OCI-LY1 (cell line): ENCODE measurements around the gene LIPG.
"Not testable (repeated sequence)": the region's sequence is repeated elsewhere in the genome, so short reads cannot be mapped to it uniquely, and the experiment has no call there.

Source experiments
- H2AFZ ChIP-seq: fragments of 200-600 bp; sonication (generic), shearing (Covaris generic); 2 replicates; pipeline ENCODE4 v1.6.0; 2014; ENCODE audit warnings: antibody characterized with exemption, mild to moderate bottlenecking, low read length
- H3F3A ChIP-seq: fragments of 200-600 bp; sonication (generic), shearing (Covaris generic); 2 replicates; pipeline ENCODE4 v1.6.0; 2014; ENCODE audit warnings: mild to moderate bottlenecking, antibody characterized with exemption, low read length, moderate library complexity; ENCODE audit not compliant: insufficient read depth
- H3K27ac ChIP-seq: fragments of 200-600 bp; sonication (generic); 2 replicates; pipeline ENCODE4 v1.5.1; 2014; ENCODE audit warnings: low read length, mixed run types, mild to moderate bottlenecking, low read depth; ENCODE audit not compliant: poor library complexity, severe bottlenecking
- H3K27me3 ChIP-seq: fragments of 200-600 bp; sonication (generic); 2 replicates; pipeline ENCODE4 v1.6.0; 2014; ENCODE audit warnings: antibody characterized with exemption, mild to moderate bottlenecking, low read length, moderate library complexity; ENCODE audit not compliant: insufficient read depth
- H3K36me3 ChIP-seq: fragments of 200-600 bp; sonication (generic); 2 replicates; pipeline ENCODE4 v1.6.1; 2014; ENCODE audit warnings: mild to moderate bottlenecking, antibody characterized with exemption, low read length, moderate library complexity, mixed read lengths; ENCODE audit not compliant: insufficient read depth
- H3K4me1 ChIP-seq: fragments of 200-600 bp; sonication (generic); 2 replicates; pipeline ENCODE4 v1.5.1; 2014; ENCODE audit warnings: mild to moderate bottlenecking, low read length, moderate library complexity; ENCODE audit not compliant: insufficient read depth, severe bottlenecking
- H3K4me2 ChIP-seq: fragments of 200-600 bp; sonication (generic), shearing (Covaris generic); 2 replicates; pipeline ENCODE4 v1.6.1; 2014; ENCODE audit warnings: low read length
- H3K4me3 ChIP-seq: fragments of 200-600 bp; sonication (generic); 2 replicates; pipeline ENCODE4 v1.5.1; 2014; ENCODE audit warnings: low read length, low read depth, mild to moderate bottlenecking, mixed read lengths; ENCODE audit not compliant: poor library complexity, severe bottlenecking
- H3K79me2 ChIP-seq: fragments of 200-600 bp; shearing (Covaris generic); 2 replicates; pipeline ENCODE4 v1.6.1; 2016; ENCODE audit warnings: mixed run types, low read length, mixed read lengths; ENCODE audit not compliant: insufficient read depth
- H3K9ac ChIP-seq: fragments of 200-600 bp; sonication (generic), shearing (Covaris generic); 2 replicates; pipeline ENCODE4 v1.6.1; 2014; ENCODE audit warnings: mild to moderate bottlenecking, low read length, mixed read lengths
- H3K9me2 ChIP-seq: fragments of 200-600 bp; sonication (generic), shearing (Covaris generic); 2 replicates; pipeline ENCODE4 v1.6.1; 2014; ENCODE audit warnings: low read depth, mild to moderate bottlenecking, low read length, mixed read lengths
- H3K9me3 ChIP-seq: fragments of 200-600 bp; shearing (Covaris generic); 2 replicates; pipeline ENCODE4 v1.6.1; 2014; ENCODE audit warnings: low read length, mixed read lengths
- H4K20me1 ChIP-seq: fragments of 200-600 bp; sonication (generic), shearing (Covaris generic); 2 replicates; pipeline ENCODE4 v1.6.0; 2016; ENCODE audit warnings: mild to moderate bottlenecking, low read length; ENCODE audit not compliant: insufficient read depth
- EZH2 ChIP-seq: fragments of 200-600 bp; sonication (generic), shearing (Covaris generic); IDR thresholded peaks from 2 replicates; pipeline ENCODE4 v1.8.0; 2017; ENCODE audit warnings: borderline replicate concordance, mixed run types, mild to moderate bottlenecking, antibody characterized with exemption, low read length, moderate library complexity, mixed read lengths
- TF ChIP-seq, protein P1 (sequence below): fragments of 200-600 bp; sonication (generic), shearing (Covaris generic); IDR thresholded peaks from 2 replicates; pipeline ENCODE4 v1.5.1; 2017; ENCODE audit warnings: mild to moderate bottlenecking, antibody characterized with exemption, low read length, moderate library complexity, mixed read lengths

Gene LIPG

DNA sequence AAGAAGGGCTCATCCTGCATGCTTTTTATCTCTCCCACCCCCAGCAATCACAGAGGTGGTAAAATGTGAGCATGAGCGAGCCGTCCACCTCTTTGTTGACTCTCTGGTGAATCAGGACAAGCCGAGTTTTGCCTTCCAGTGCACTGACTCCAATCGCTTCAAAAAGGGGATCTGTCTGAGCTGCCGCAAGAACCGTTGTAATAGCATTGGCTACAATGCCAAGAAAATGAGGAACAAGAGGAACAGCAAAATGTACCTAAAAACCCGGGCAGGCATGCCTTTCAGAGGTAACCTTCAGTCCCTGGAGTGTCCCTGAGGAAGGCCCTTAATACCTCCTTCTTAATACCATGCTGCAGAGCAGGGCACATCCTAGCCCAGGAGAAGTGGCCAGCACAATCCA lies 19.5 kb downstream of the LIPG start:
- Histone ChIP-seq H2AFZ (no peak overlapping the region), H4K20me1 (no peaks in the 10 kb centered on the region), H3K9me3 (no peaks in the 10 kb centered on the region), H3K27ac (no peak overlapping the region), H3F3A (no peaks in the 10 kb centered on the region), H3K9ac (no peak overlapping the region), H3K79me2 (no peaks in the 10 kb centered on the region), H3K27me3 (no peaks in the 10 kb centered on the region), H3K9me2 (no peaks in the 10 kb centered on the region), H3K4me1 (no peaks in the 10 kb centered on the region), H3K4me3 (no peak overlapping the region), H3K4me2 (no peak overlapping the region), H3K36me3 (peaks cover 69% of the 10 kb centered on the region)
- TF ChIP-seq, protein P1, sequence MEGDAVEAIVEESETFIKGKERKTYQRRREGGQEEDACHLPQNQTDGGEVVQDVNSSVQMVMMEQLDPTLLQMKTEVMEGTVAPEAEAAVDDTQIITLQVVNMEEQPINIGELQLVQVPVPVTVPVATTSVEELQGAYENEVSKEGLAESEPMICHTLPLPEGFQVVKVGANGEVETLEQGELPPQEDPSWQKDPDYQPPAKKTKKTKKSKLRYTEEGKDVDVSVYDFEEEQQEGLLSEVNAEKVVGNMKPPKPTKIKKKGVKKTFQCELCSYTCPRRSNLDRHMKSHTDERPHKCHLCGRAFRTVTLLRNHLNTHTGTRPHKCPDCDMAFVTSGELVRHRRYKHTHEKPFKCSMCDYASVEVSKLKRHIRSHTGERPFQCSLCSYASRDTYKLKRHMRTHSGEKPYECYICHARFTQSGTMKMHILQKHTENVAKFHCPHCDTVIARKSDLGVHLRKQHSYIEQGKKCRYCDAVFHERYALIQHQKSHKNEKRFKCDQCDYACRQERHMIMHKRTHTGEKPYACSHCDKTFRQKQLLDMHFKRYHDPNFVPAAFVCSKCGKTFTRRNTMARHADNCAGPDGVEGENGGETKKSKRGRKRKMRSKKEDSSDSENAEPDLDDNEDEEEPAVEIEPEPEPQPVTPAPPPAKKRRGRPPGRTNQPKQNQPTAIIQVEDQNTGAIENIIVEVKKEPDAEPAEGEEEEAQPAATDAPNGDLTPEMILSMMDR: no peak
- TF ChIP-seq EZH2: no peak

DNA sequence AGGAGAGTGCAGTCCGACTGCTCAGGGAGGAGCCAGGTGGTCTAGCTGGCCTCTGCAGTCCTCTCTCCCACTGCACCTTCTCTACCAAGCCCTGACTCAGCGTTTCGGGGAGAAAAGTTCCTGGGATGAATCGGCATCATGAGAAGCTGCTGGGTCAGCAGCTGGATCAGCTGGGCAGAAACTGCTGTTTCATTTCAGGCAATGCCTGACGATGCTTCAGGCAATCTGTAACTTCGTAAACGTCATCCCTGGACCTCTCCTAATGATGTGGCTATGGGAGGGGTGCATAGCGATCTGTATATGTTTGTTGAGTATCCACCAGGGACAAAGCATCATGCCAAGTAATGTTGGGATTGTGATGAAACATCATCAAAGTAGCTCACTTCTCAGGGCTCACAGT lies 20.7 kb downstream of the LIPG start:
- Histone ChIP-seq H3K79me2 (no peaks in the 10 kb centered on the region), H3K27ac (no peak overlapping the region), H3K9me3 (no peaks in the 10 kb centered on the region), H3K4me1 (no peaks in the 10 kb centered on the region), H3K4me3 (no peak overlapping the region), H3K4me2 (no peak overlapping the region), H3K27me3 (no peaks in the 10 kb centered on the region), H2AFZ (no peak overlapping the region), H3K9ac (no peak overlapping the region), H3K36me3 (peaks cover 71% of the 10 kb centered on the region), H3F3A (no peaks in the 10 kb centered on the region), H3K9me2 (no peaks in the 10 kb centered on the region), H4K20me1 (no peaks in the 10 kb centered on the region)
- TF ChIP-seq, protein P1: no peak

DNA sequence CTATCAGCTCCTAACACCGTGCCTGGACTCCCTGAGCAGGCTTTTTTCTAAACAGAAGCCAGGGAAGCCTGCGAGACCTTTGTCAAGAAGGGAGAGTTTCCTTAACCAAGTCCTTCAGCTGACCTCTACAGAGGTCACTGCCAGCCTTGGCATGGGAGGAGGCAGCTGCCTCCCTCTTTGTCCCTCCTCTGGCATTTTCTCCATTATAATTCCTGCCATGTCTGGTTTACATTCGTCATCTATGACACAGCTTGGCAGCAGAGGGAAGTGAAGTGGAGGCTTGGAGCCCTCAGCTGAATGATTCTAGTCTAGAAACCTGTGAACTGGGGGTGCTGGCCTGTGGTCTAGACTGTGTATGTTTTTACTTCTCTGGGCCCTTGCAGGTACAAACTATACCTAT lies 22.5 kb downstream of the LIPG start:
- H3F3A ChIP-seq: no peaks in the 10 kb centered on the region
- H3K9me3 ChIP-seq: no peaks in the 10 kb centered on the region
- H3K27ac ChIP-seq: no peak overlapping the region
- TF ChIP-seq EZH2: no peak
- H4K20me1 ChIP-seq: no peaks in the 10 kb centered on the region
- no peaks in the 10 kb centered on the region for H3K9me2 ChIP-seq
- H3K36me3 ChIP-seq: peaks cover 87% of the 10 kb centered on the region
- H3K4me2 ChIP-seq: no peak overlapping the region
- no peaks in the 10 kb centered on the region for H3K27me3 ChIP-seq
- H3K9ac ChIP-seq: no peak overlapping the region
- H3K79me2 ChIP-seq: no peaks in the 10 kb centered on the region
- H2AFZ ChIP-seq: no peak overlapping the region
- no peaks in the 10 kb centered on the region for H3K4me1 ChIP-seq
- H3K4me3 ChIP-seq: no peak overlapping the region

DNA sequence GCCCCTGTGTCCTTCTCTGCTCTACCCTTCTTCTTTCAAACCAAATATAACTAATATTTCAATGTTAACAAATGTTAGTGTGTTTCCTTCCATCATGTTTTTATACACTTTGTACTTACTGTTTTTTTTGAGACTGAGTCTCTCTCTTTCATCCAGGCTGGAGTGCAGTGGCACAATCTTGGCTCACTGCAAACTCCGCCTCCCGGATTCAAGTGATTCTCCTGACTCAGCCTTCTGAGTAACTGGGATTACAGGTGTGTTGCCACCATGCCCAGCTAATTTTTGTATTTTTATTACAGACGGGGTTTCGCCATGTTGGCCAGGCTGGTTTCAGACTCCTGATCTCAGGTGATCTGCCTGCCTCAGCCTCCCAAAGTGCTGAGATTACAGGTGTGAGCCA lies 23.1 kb downstream of the LIPG start:
- not testable (repeated sequence) for H3K27me3 ChIP-seq, H3K4me2 ChIP-seq, H4K20me1 ChIP-seq

More for the DNA sequence above, 23.1 kb downstream of the LIPG start:
- H3K9ac ChIP-seq, H3K9me2 ChIP-seq, H3K79me2 ChIP-seq, H3K27ac ChIP-seq, H2AFZ ChIP-seq, H3K4me1 ChIP-seq, H3K9me3 ChIP-seq, H3F3A ChIP-seq, H3K4me3 ChIP-seq: not testable (repeated sequence)
- H3K36me3 ChIP-seq: peaks cover 92% of the 10 kb centered on the region
